Ovary (tissue), 9 donors: ENCODE data around the gene CCDC61. TPM values are rescaled to one million over a fixed set of nuclear protein-coding genes. Genes with fewer than 3 reads are reported as not detected.

Experiments
- DNase-seq, 5 donors: peaks; one replicate each; pipeline ENCODE4 v3.0.0-alpha.2; 2019 to 2020
- H3K27ac ChIP-seq, 2 donors: fragments of 200-600 bp; one replicate each; pipeline versions ENCODE4 v1.5.1 to v1.8.0; 2019 to 2022
- H3K27me3 ChIP-seq: fragments of 200-600 bp; one replicate; pipeline ENCODE4 v1.8.0; 2022
- H3K36me3 ChIP-seq: fragments of 200-600 bp; sonication (generic); one replicate; pipeline ENCODE4 v1.5.1; 2019
- H3K4me1 ChIP-seq: one replicate; pipeline ENCODE4 v1.8.1; 2013; ENCODE audit warnings: mild to moderate bottlenecking, moderate library complexity; ENCODE audit not compliant: insufficient read depth
- H3K4me3 ChIP-seq: fragments of 200-600 bp; sonication (generic); one replicate; pipeline ENCODE4 v1.5.1; 2017
- H3K9me3 ChIP-seq, 2 donors: fragments of 200-600 bp in 1 of 2; sonication (generic) in 1 of 2; one replicate each; pipeline versions ENCODE4 v1.5.1 to v1.8.1; 2013 to 2019; ENCODE audit warnings: mild to moderate bottlenecking in 1 of 2, moderate library complexity in 1 of 2
- EP300 ChIP-seq: sonication (generic); formaldehyde crosslinking; IDR thresholded peaks from one replicate; pipeline ENCODE4 v1.6.1; 2017; ENCODE audit warnings: antibody characterized with exemption
- POLR2A ChIP-seq: fragments of 450-650 bp; IDR thresholded peaks from one replicate; pipeline ENCODE4 v1.6.1; 2017; ENCODE audit warnings: antibody characterized with exemption, mild to moderate bottlenecking, moderate library complexity
- WGBS, 3 donors: extraction: QIAGEN DNeasy Blood & Tissue Kit in 1 of 3; methylation state at CpG; one replicate each; pipeline versions ENCODE4 v1.1.5 to v1.1.7; 2013 to 2017; 5-methylcytosine and 5-hydroxymethylcytosine counted together
- intact Hi-C, 4 donors: fragments of 100-400 bp; cut with DNase I; formaldehyde crosslinking; loops; one replicate each; pipeline versions ENCODE4 v1.11.0 to v1.15.1; 2022 to 2023
- polyA plus RNA-seq, 2 donors: library from polyadenylated mRNA; stranded (reverse); fragments of 200-250 nt in 1 of 2; fragments of 350-450 nt in 1 of 2; fragmentation: Illumina TruSeq in 1 of 2; extraction: RNeasy Lipid Tissue Mini Kit (QIAGEN cat#74804) in 1 of 2; gene quantifications; one replicate each; pipeline ENCODE4 v1.2.3, GENCODE V29; 2013 to 2014
- total RNA-seq, 7 donors: library from RNA; depleted of rRNA in 2 of 7; stranded (reverse); fragments of >200 nt in 2 of 7; fragmentation: NEBNext Ultra II Directional in 3 of 7; extraction: Animal tissue kit (Norgen Biotek cat#: 25700) in 3 of 7; gene quantifications; one replicate each; pipeline versions ENCODE4 v1.1.0 to v1.2.4, GENCODE V29; 2016 to 2023
- TF ChIP-seq, protein P1 (sequence below), 3 donors: fragments of 450-650 bp in 2 of 3; fragments of 200-600 bp in 1 of 3; IDR thresholded peaks; one replicate each; pipeline versions ENCODE4 v1.5.1 to v1.8.0; 2016 to 2022; ENCODE audit warnings: antibody characterized with exemption in 3 of 3, mild to moderate bottlenecking in 1 of 3
- donor health status: DM: no; HTN: no; CAD: no; lungs with moderate emphysema.
- donor health status: DM: no; HTN: no; CAD: no.
- donor health status: Bipolar disorder and iron deficiency.
- donor health status: DM: yes; HTN: yes; CAD: no.
- donor health status: DM: no; HTN: no; CAD: no.
- donor health status: DM: yes; HTN: yes; CAD: no.

The CCDC61 gene
- total and polyA plus RNA-seq, 9 donors: 2.7 to 19.6 (median 14.9) TPM

DNA sequence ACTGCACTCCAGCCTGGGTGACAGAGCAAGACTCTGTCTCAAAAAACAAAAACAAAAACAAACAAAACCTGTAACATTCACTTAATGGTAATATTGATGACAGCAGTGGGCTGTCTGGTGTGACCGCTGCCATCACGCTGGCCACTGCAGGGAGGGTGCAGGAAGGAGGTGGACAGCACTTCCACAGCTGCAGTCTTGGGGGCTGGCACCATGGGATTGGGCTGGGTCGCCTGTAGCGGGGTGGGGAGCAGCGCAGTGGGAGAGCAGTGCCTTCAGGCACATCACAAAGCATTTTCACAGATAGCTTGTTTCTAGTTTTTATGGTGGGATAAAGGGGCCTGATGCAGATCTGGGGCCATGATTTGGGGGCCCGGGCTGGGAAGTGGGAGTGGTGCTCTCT, 40.3 kb downstream of the CCDC61 start:
- intact Hi-C loops: no loop called here
- Histone ChIP-seq H3K9me3 (no peaks in the 10 kb centered on the region), H3K27ac (no peak overlapping the region), H3K27me3 (no peaks in the 10 kb centered on the region), H3K4me3 (no peak overlapping the region), H3K36me3 (no peaks in the 10 kb centered on the region), H3K4me1 (no peaks in the 10 kb centered on the region)
- TF ChIP-seq, protein P1, sequence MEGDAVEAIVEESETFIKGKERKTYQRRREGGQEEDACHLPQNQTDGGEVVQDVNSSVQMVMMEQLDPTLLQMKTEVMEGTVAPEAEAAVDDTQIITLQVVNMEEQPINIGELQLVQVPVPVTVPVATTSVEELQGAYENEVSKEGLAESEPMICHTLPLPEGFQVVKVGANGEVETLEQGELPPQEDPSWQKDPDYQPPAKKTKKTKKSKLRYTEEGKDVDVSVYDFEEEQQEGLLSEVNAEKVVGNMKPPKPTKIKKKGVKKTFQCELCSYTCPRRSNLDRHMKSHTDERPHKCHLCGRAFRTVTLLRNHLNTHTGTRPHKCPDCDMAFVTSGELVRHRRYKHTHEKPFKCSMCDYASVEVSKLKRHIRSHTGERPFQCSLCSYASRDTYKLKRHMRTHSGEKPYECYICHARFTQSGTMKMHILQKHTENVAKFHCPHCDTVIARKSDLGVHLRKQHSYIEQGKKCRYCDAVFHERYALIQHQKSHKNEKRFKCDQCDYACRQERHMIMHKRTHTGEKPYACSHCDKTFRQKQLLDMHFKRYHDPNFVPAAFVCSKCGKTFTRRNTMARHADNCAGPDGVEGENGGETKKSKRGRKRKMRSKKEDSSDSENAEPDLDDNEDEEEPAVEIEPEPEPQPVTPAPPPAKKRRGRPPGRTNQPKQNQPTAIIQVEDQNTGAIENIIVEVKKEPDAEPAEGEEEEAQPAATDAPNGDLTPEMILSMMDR (IDR thresholded peaks at IDR 0.05): no peak
- 76 to 81% (median 80%) methylated on average over 6 of the region's 6 CpGs for WGBS, 3 donors
- no peak for DNase-seq

DNA sequence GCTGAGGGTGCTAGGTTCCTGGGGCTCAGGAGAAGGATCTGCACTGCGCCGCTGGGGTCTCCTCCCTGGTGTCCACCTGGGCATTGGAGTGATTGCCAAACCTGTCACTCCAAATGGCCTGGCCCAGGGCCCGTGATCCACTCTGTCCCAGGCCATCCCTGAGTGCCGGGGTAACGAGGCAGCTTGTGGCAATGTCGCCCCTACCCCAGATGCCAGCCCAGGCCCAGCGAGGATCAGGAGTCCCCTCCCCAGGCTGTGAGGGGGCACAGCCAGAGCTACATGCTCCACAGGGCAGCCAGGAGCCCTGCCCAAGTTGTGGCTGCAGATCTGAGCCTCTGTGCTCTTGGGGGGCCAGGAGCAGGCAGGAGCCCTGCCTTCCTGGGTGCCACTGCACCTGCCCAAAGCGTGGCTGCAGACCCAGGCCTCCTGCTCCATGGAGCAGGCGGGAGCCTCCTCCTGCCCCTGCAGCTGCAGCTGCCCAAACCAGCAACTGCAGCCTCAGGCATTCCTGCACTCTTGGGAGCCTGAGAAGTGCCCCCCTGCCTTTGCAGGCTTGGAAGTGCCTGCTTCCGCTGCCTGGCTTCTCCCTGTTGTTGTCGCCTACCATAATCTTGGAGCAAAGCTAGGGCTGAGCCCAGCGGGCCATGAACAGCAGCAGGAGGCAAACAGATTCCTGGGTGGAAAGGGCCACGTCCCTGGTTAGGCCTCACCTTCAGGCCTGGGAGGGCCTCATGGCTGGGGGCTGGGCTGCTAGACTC, 40.9 kb downstream of the CCDC61 start:
- TF ChIP-seq POLR2A (no peak), EP300 (no peak)
- TF ChIP-seq, protein P1 (IDR thresholded peaks at IDR 0.05): no peak
- no peak for DNase-seq
- no peaks in the 10 kb centered on the region for H3K9me3 ChIP-seq
- H3K27ac ChIP-seq: no peak overlapping the region
- 71 to 72% (median 72%) methylated on average over 13 of the region's 13 CpGs for WGBS, 3 donors
- H3K27me3 ChIP-seq: no peaks in the 10 kb centered on the region
- no peak overlapping the region for H3K4me3 ChIP-seq
- H3K36me3 ChIP-seq: no peaks in the 10 kb centered on the region
- intact Hi-C loops: no loop called here
- H3K4me1 ChIP-seq: no peaks in the 10 kb centered on the region

DNA sequence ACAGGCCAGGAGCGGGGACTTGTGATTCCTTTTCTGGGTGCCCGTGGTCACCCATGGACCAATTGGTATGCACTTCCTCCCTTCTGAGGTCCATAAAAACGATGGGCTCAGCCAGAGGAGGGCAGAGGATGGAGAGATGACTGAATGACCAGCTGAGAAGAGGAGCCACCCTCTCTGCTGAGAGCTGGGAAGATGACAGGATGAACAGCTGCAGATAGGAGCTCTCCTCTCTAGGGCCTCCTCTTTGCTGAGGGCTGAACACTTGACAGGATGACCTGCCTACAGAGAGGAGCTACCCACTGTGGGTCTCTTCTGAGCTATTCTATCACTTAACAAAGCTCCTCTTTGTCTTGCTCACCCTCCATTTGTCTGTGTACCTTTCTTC, 41.5 kb downstream of the CCDC61 start:
- intact Hi-C loops: no loop called here
- no peaks in the 10 kb centered on the region for H3K27me3 ChIP-seq

DNA sequence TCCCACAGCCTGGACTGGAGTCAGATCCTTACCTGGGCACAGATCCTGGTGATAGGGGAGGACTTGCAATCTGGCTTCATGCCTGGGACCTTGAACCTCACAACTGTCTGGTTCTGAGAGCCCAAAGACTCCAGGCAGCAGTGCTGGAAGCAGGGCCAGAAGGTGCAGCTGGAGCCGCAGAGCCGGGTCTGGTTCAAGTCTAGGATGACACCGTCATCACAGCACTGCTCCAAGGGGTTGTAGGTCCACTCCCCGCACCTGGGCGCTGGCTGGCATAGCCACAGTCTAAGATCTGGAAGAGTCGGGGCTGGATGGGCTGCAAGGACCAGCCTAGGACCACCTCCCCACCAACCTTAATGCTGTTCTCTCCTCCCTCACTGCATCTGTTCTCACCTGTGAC, 44.9 kb downstream of the CCDC61 start:
- H3K4me1 ChIP-seq: no peaks in the 10 kb centered on the region
- DNase-seq: no peak
- H3K9me3 ChIP-seq: no peaks in the 10 kb centered on the region
- 61 to 92% (median 76%) methylated on average over 6 of the region's 6 CpGs for WGBS, 3 donors
- H3K4me3 ChIP-seq: no peak overlapping the region
- TF ChIP-seq EP300 (no peak), POLR2A (no peak)
- TF ChIP-seq, protein P1 (IDR thresholded peaks at IDR 0.05): no peak
- H3K27me3 ChIP-seq: no peaks in the 10 kb centered on the region
- intact Hi-C loops: no loop called here
- no peaks in the 10 kb centered on the region for H3K36me3 ChIP-seq
- no peak overlapping the region for H3K27ac ChIP-seq

More for the DNA sequence above, 41.5 kb downstream of the CCDC61 start:
- no peak overlapping the region for H3K27ac ChIP-seq
- 18 to 45% (median 37%) methylated on average over 1 to 3 of the region's 3 CpGs for WGBS, 3 donors
- H3K36me3 ChIP-seq: no peaks in the 10 kb centered on the region
- no peaks in the 10 kb centered on the region for H3K4me1 ChIP-seq
- DNase-seq: no peak
- no peaks in the 10 kb centered on the region for H3K9me3 ChIP-seq
- no peak overlapping the region for H3K4me3 ChIP-seq
- TF ChIP-seq POLR2A (no peak), EP300 (no peak)
- TF ChIP-seq, protein P1 (IDR thresholded peaks at IDR 0.05): no peak
